Lower leg skin (tissue), 3 donors: ENCODE data around the gene BTBD1.

Experiments used
- POLR2A ChIP-seq, 2 donors: fragments of 450-650 bp; IDR thresholded peaks; one replicate each; pipeline ENCODE4 v1.6.1; 2016 to 2017; ENCODE audit warnings: antibody characterized with exemption in 2 of 2, mild to moderate bottlenecking in 1 of 2, moderate library complexity in 1 of 2
- TF ChIP-seq, protein P1 (sequence below), 3 donors: fragments of 450-650 bp; IDR thresholded peaks; one replicate each; pipeline ENCODE4 v1.5.1; 2016; ENCODE audit warnings: antibody characterized with exemption in 3 of 3, mild to moderate bottlenecking in 3 of 3, moderate library complexity in 2 of 3

DNA sequence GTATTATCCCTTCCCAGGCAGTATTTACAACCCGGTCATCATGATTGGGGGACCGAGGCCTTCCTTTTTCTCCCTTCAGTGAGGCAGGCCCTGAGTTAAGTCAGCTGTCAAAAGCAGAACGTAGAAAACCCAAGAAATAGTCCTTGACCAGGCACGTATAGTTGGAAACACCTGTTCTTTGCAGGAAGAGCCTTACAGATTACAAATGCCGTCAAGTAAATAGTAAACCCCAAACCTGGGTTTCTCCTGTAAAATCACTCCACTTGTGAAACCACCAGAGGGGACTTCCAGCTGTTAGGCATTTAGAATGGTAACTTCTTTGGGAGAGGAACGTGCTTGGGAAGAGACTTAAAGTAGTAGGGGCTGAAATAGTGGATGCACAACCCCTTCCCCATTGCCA lies 1.0 kb upstream of the BTBD1 start:
- no peak for TF ChIP-seq POLR2A (IDR thresholded peaks at IDR 0.05)
- TF ChIP-seq, protein P1, sequence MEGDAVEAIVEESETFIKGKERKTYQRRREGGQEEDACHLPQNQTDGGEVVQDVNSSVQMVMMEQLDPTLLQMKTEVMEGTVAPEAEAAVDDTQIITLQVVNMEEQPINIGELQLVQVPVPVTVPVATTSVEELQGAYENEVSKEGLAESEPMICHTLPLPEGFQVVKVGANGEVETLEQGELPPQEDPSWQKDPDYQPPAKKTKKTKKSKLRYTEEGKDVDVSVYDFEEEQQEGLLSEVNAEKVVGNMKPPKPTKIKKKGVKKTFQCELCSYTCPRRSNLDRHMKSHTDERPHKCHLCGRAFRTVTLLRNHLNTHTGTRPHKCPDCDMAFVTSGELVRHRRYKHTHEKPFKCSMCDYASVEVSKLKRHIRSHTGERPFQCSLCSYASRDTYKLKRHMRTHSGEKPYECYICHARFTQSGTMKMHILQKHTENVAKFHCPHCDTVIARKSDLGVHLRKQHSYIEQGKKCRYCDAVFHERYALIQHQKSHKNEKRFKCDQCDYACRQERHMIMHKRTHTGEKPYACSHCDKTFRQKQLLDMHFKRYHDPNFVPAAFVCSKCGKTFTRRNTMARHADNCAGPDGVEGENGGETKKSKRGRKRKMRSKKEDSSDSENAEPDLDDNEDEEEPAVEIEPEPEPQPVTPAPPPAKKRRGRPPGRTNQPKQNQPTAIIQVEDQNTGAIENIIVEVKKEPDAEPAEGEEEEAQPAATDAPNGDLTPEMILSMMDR (IDR thresholded peaks at IDR 0.05): no peak
